BLaER1 treated with 17β-estradiol and CSF1 and Interleukin-3, amounts not matched to agents 10 nM and 100 nM (cell line): ENCODE data around the gene ZNF653.
A peak's percentile ranks its signal among the peaks of the same experiment; 100 is the strongest.
"Not testable (repeated sequence)": the region's sequence is repeated elsewhere in the genome, so short reads cannot be mapped to it uniquely, and the experiment has no call there.

Source experiments
- H3K27ac ChIP-seq, 11 experiments: shearing (Covaris generic); formaldehyde crosslinking; 2 replicates each; pipeline ENCODE4 v1.8.1; 2022
- H3K27me3 ChIP-seq, 11 experiments: shearing (Covaris generic); formaldehyde crosslinking; 2 replicates each; pipeline ENCODE4 v1.8.1; 2022
- H3K36me3 ChIP-seq, 11 experiments: shearing (Covaris generic); formaldehyde crosslinking; 2 replicates each; pipeline ENCODE4 v1.8.1; 2022
- H3K4me1 ChIP-seq, 10 experiments: shearing (Covaris generic); formaldehyde crosslinking; 2 replicates each; pipeline ENCODE4 v1.8.1; 2022
- H3K4me2 ChIP-seq, 11 experiments: shearing (Covaris generic); formaldehyde crosslinking; 2 replicates each; pipeline ENCODE4 v1.8.1; 2022
- H3K4me3 ChIP-seq, 10 experiments: shearing (Covaris generic); formaldehyde crosslinking; 2 replicates each; pipeline ENCODE4 v1.8.1; 2022
- H3K9ac ChIP-seq, 11 experiments: shearing (Covaris generic); formaldehyde crosslinking; 2 replicates each; pipeline ENCODE4 v1.8.1; 2022
- H3K9me3 ChIP-seq, 11 experiments: shearing (Covaris generic); formaldehyde crosslinking; replicated peaks in 1 of 11; 2 replicates each; pipeline ENCODE4 v1.8.1; 2022
- H4K20me1 ChIP-seq, 11 experiments: shearing (Covaris generic); formaldehyde crosslinking; 2 replicates each; pipeline ENCODE4 v1.8.1; 2022
- Cebpa-rat ChIP-seq, 11 experiments: shearing (Covaris generic); IDR thresholded peaks; 2 replicates each; pipeline ENCODE4 v1.8.1; 2022

ZNF653 gene

GRCh38 chr19:11435833-11436313, 69.8 kb downstream of the ZNF653 start:
- peaks cover 37 to 49% (median 45%) of the 10 kb centered on the region in 11 experiments for H3K36me3 ChIP-seq
- H3K4me2 ChIP-seq = peak overlapping the region; percentile 93 to 100 (median 96)
- TF ChIP-seq Cebpa-rat (IDR thresholded peaks at IDR 0.05) = no peak
- peak overlapping the region; percentile 74 to 90 (median 84) for H3K9ac ChIP-seq
- H3K4me3 ChIP-seq = peak overlapping the region; percentile 66 to 95 (median 86)
- peaks cover 27 to 48% (median 35%) of the 10 kb centered on the region in 10 experiments for H3K4me1 ChIP-seq
- peaks cover 0 to 6% (median 2%) of the 10 kb centered on the region in 11 experiments; a peak in 13 of 22 replicates for H4K20me1 ChIP-seq
- peak overlapping the region; percentile 29 to 87 (median 82); a peak in 21 of 22 replicates for H3K27ac ChIP-seq
- H3K27me3 ChIP-seq = peaks cover 0 to under 1% (median 0%) of the 10 kb centered on the region in 11 experiments; a peak in 1 of 22 replicates
- H3K9me3 ChIP-seq = no peaks in the 10 kb centered on the region

GRCh38 chr19:11435057-11435832, 70.4 kb downstream of the ZNF653 start, which contains the start of the genes ODAD3 and PRKCSH:
Gene ODAD3, minus strand, starts transcription at chr19:11435121. Its CDS starts 105 bp downstream, at chr19:11435016.
Gene PRKCSH, plus strand, starts transcription at chr19:11435635. Its CDS starts 483 bp downstream, at chr19:11436118.
- TF ChIP-seq Cebpa-rat (IDR thresholded peaks at IDR 0.05) = no peak
- H3K4me3 ChIP-seq = peak within 1 kb of the TSS; percentile 66 to 95 (median 86)
- H3K27ac ChIP-seq = peak within 1 kb of the TSS; percentile 29 to 87 (median 82); a peak in 21 of 22 replicates

GRCh38 chr19:11434703-11435056, 71.0 kb downstream of the ZNF653 start:
- Histone ChIP-seq H3K9me3 (no peaks in the 10 kb centered on the region), H3K4me1 (peaks cover 22 to 38% (median 26%) of the 10 kb centered on the region in 10 experiments), H4K20me1 (no peaks in the 10 kb centered on the region; a peak in 1 of 22 replicates), H3K4me2 (peak overlapping the region; percentile 85 to 98 (median 93)), H3K9ac (peak overlapping the region; percentile 52 to 90 (median 75); a peak in 21 of 22 replicates), H3K27ac (peak overlapping the region in 9 of 11 experiments; percentile 14 to 87 (median 48); a peak in 14 of 22 replicates), H3K36me3 (peaks cover 26 to 37% (median 34%) of the 10 kb centered on the region in 11 experiments), H3K27me3 (peaks cover 0 to 5% (median 0%) of the 10 kb centered on the region in 11 experiments; a peak in 1 of 22 replicates), H3K4me3 (peak overlapping the region; percentile 62 to 95 (median 85))
- no peak for TF ChIP-seq Cebpa-rat (IDR thresholded peaks at IDR 0.05)

More at GRCh38 chr19:11435057-11435832, 70.4 kb downstream of the ZNF653 start, which contains the start of the genes ODAD3 and PRKCSH:
- Histone ChIP-seq H4K20me1 (no peaks in the 10 kb centered on the region; a peak in 2 of 22 replicates), H3K27me3 (peaks cover 0 to 5% (median 0%) of the 10 kb centered on the region in 11 experiments; a peak in 1 of 22 replicates), H3K9me3 (no peaks in the 10 kb centered on the region), H3K4me2 (peak within 1 kb of the TSS; percentile 93 to 100 (median 96)), H3K9ac (peak within 1 kb of the TSS; percentile 74 to 90 (median 84)), H3K4me1 (peaks cover 22 to 42% (median 29%) of the 10 kb centered on the region in 10 experiments), H3K36me3 (peaks cover 31 to 43% (median 40%) of the 10 kb centered on the region in 11 experiments)

DNA sequence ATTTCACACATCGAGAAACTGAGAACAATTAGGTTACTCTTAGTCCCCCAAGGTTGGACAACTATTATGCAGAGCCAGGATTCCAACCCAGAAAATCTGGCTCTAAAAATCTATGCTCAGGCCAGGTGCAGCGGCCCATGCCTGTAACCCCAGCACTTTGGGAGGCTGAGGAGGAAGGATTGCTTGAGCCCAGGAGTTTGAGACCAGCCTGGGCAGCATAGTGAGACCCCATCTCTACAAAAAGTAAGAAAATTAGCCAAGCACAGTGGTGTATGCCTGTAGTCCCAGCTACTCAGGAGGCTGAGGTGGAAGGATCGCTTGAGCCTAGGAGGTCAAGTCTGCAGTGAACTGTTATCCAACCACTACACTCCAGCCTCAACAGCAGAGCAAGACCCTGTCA, 72.1 kb downstream of the ZNF653 start:
- not testable (repeated sequence) for H3K4me3 ChIP-seq, H3K27me3 ChIP-seq, H3K9ac ChIP-seq, H3K27ac ChIP-seq, H3K9me3 ChIP-seq, H4K20me1 ChIP-seq
- Histone ChIP-seq H3K4me1 (peaks cover 22 to 38% (median 26%) of the 10 kb centered on the region in 10 experiments), H3K4me2 (peak overlapping the region in 5 of 11 experiments; percentile 90 to 98 (median 93); a peak in 3 of 22 replicates), H3K36me3 (peaks cover 14 to 25% (median 22%) of the 10 kb centered on the region in 11 experiments)
